Liver (tissue), 9 donors: ENCODE measurements around the gene MALRD1. TPM values are rescaled to one million over a fixed set of nuclear protein-coding genes. Genes with fewer than 3 reads are reported as not detected.

Experiments used
- DNase-seq: peaks from one replicate; pipeline ENCODE4 v3.0.0-alpha.2; 2017; ENCODE audit warnings: low spot score
- H3K27ac ChIP-seq, 2 donors: one replicate each; pipeline ENCODE4 v1.7.0; 2013; ENCODE audit warnings: inconsistent platforms in 2 of 2, low read length in 2 of 2, control low read depth in 1 of 2, low read depth in 1 of 2, mild to moderate bottlenecking in 1 of 2
- H3K27me3 ChIP-seq, 4 donors: one replicate each; pipeline versions ENCODE4 v1.6.1 to v1.7.0; 2013; ENCODE audit warnings: low read length in 3 of 4, inconsistent platforms in 1 of 4, mild to moderate bottlenecking in 1 of 4, moderate library complexity in 1 of 4; ENCODE audit not compliant: control insufficient read depth in 4 of 4, insufficient read depth in 4 of 4
- H3K36me3 ChIP-seq, 4 donors: one replicate each; pipeline versions ENCODE4 v1.6.1 to v1.7.0; 2013; ENCODE audit warnings: low read length in 3 of 4, mild to moderate bottlenecking in 3 of 4, low read depth in 1 of 4, moderate library complexity in 1 of 4; ENCODE audit not compliant: control insufficient read depth in 4 of 4, insufficient read depth in 3 of 4
- H3K4me1 ChIP-seq, 4 donors: one replicate each; pipeline versions ENCODE4 v1.6.1 to v1.7.0; 2013; ENCODE audit warnings: low read length in 3 of 4, mild to moderate bottlenecking in 3 of 4, moderate library complexity in 1 of 4; ENCODE audit not compliant: control insufficient read depth in 4 of 4, insufficient read depth in 4 of 4
- H3K4me3 ChIP-seq, 3 donors: one replicate each; pipeline versions ENCODE4 v1.6.1 to v1.7.0; 2013; ENCODE audit warnings: low read length in 3 of 3, control low read depth in 1 of 3, low read depth in 1 of 3, mild to moderate bottlenecking in 1 of 3
- H3K9ac ChIP-seq, 2 donors: one replicate each; pipeline ENCODE4 v1.7.0; 2013; ENCODE audit warnings: low read length in 2 of 2, mild to moderate bottlenecking in 2 of 2, moderate library complexity in 2 of 2, control low read depth in 1 of 2, low read depth in 1 of 2
- H3K9me3 ChIP-seq, 4 donors: one replicate each; pipeline versions ENCODE4 v1.6.1 to v1.7.0; 2013; ENCODE audit warnings: low read length in 3 of 4; ENCODE audit not compliant: control insufficient read depth in 4 of 4
- ATF3 ChIP-seq: IDR thresholded peaks from 2 replicates; pipeline ENCODE4 v1.6.1; 2016; ENCODE audit warnings: antibody characterized with exemption
- CTCF ChIP-seq: fragments of 150-350 bp; IDR thresholded peaks from 2 replicates; pipeline ENCODE4 v1.5.1; 2017; ENCODE audit warnings: improper control_type of control experiment, low read depth, low read length; ENCODE audit not compliant: missing input control
- EGR1 ChIP-seq, 2 donors: IDR thresholded peaks; 2 replicates each; pipeline ENCODE4 v1.6.1; 2016 to 2018; ENCODE audit warnings: antibody characterized with exemption in 2 of 2, low read depth in 2 of 2
- FOXA1 ChIP-seq: IDR thresholded peaks from 2 replicates; pipeline ENCODE4 v1.6.1; 2016; ENCODE audit warnings: antibody characterized with exemption
- FOXA2 ChIP-seq: IDR thresholded peaks from 2 replicates; pipeline ENCODE4 v1.6.1; 2016; ENCODE audit warnings: antibody characterized with exemption
- GABPA ChIP-seq, 2 donors: IDR thresholded peaks in 1 of 2; conservative IDR thresholded peaks in 1 of 2; 2 replicates each; pipeline ENCODE4 v1.6.1; 2016; ENCODE audit warnings: antibody characterized with exemption in 2 of 2, mild to moderate bottlenecking in 1 of 2, moderate library complexity in 1 of 2
- HNF4A ChIP-seq, 2 donors: conservative IDR thresholded peaks; 2 replicates each; pipeline ENCODE4 v1.6.1; 2016; ENCODE audit warnings: antibody characterized with exemption in 2 of 2, mild to moderate bottlenecking in 2 of 2
- HNF4G ChIP-seq: IDR thresholded peaks from 2 replicates; pipeline ENCODE4 v1.6.1; 2016; ENCODE audit warnings: antibody characterized with exemption
- JUND ChIP-seq, 2 donors: IDR thresholded peaks; 2 replicates each; pipeline ENCODE4 v1.6.1; 2016; ENCODE audit warnings: antibody characterized with exemption in 2 of 2
- MAX ChIP-seq: IDR thresholded peaks from 2 replicates; pipeline ENCODE4 v1.6.1; 2016; ENCODE audit warnings: antibody characterized with exemption
- NR2F2 ChIP-seq: IDR thresholded peaks from 2 replicates; pipeline ENCODE4 v1.6.1; 2016; ENCODE audit warnings: antibody characterized with exemption
- RAD21 ChIP-seq, 2 donors: IDR thresholded peaks; 2 replicates each; pipeline ENCODE4 v1.6.1; 2016; ENCODE audit warnings: antibody characterized with exemption in 2 of 2, mild to moderate bottlenecking in 2 of 2
- REST ChIP-seq: IDR thresholded peaks from 2 replicates; pipeline ENCODE4 v1.6.1; 2016; ENCODE audit warnings: antibody characterized with exemption, mild to moderate bottlenecking
- RXRA ChIP-seq, 2 donors: IDR thresholded peaks; 2 replicates each; pipeline ENCODE4 v1.6.1; 2017 to 2018; ENCODE audit warnings: antibody characterized with exemption in 2 of 2, mild to moderate bottlenecking in 1 of 2
- SP1 ChIP-seq: IDR thresholded peaks from 2 replicates; pipeline ENCODE4 v1.6.1; 2018; ENCODE audit warnings: antibody characterized with exemption, mild to moderate bottlenecking
- TAF1 ChIP-seq: conservative IDR thresholded peaks from 2 replicates; pipeline ENCODE4 v1.6.1; 2016; ENCODE audit warnings: antibody characterized with exemption, mild to moderate bottlenecking
- YY1 ChIP-seq: IDR thresholded peaks from 2 replicates; pipeline ENCODE4 v1.6.1; 2016; ENCODE audit warnings: antibody characterized with exemption, mild to moderate bottlenecking
- WGBS: extraction: QIAGEN DNeasy Blood & Tissue Kit; methylation state at CpG from one replicate; pipeline ENCODE4 v1.1.7; 2013; 5-methylcytosine and 5-hydroxymethylcytosine counted together
- polyA plus RNA-seq, 2 donors: library from polyadenylated mRNA; stranded (reverse) in 1 of 2; unstranded in 1 of 2; fragments of 200-250 nt in 1 of 2; fragments of >200 nt in 1 of 2; fragmentation: Nextera tagmentation in 1 of 2; extraction: Ambion mirVana in 1 of 2; gene quantifications; one replicate each; pipeline versions ENCODE4 v1.2.1 to v1.2.3, GENCODE V29; 2013 to 2015
- total RNA-seq, 2 donors: library from RNA; depleted of rRNA; stranded (reverse); fragments of >200 nt; gene quantifications; one replicate each; pipeline ENCODE4 v1.2.3, GENCODE V29; 2014
- donor health status: healthy.
- donor health status: healthy.
- donor health status: healthy.
- donor health status: healthy.
- donor health status: healthy.

The MALRD1 gene
- total and polyA plus RNA-seq, 4 donors: 0.37 to 0.59 TPM; not detected in 2

GRCh38 chr10:19169041-19169440 lies 120.4 kb downstream of the MALRD1 start:
- no peak for DNase-seq
- 71% methylated on average over 2 of the region's 2 CpGs for WGBS
- H3K9me3 ChIP-seq: no peaks in the 10 kb centered on the region
- TF ChIP-seq HNF4G: no peak
- TF ChIP-seq HNF4A (conservative IDR thresholded peaks at IDR 0.05): no peak
- TF ChIP-seq NR2F2: no peak
- no peak for TF ChIP-seq GABPA (IDR thresholded peaks at IDR 0.05 in 1 of 2, conservative IDR thresholded peaks at IDR 0.05 in 1 of 2)
- TF ChIP-seq EGR1 (IDR thresholded peaks at IDR 0.05; ENCODE audit: low read depth in 2 of 2): no peak
- TF ChIP-seq FOXA2: no peak
- TF ChIP-seq REST: no peak
- no peak for TF ChIP-seq CTCF
- no peak for TF ChIP-seq FOXA1
- no peak for TF ChIP-seq RXRA (IDR thresholded peaks at IDR 0.05)
- TF ChIP-seq YY1: no peak
- no peaks in the 10 kb centered on the region for H3K4me1 ChIP-seq
- H3K27me3 ChIP-seq: no peaks in the 10 kb centered on the region
- H3K36me3 ChIP-seq: no peaks in the 10 kb centered on the region
- H3K27ac ChIP-seq: no peak overlapping the region
- H3K4me3 ChIP-seq: no peak overlapping the region
- H3K9ac ChIP-seq: no peak overlapping the region

GRCh38 chr10:19169684-19170083 lies 121.1 kb downstream of the MALRD1 start:
- Histone ChIP-seq H3K36me3 (no peaks in the 10 kb centered on the region), H3K4me3 (no peak overlapping the region), H3K9ac (no peak overlapping the region), H3K27me3 (no peaks in the 10 kb centered on the region), H3K27ac (no peak overlapping the region), H3K9me3 (no peaks in the 10 kb centered on the region), H3K4me1 (no peaks in the 10 kb centered on the region)
- TF ChIP-seq NR2F2: no peak
- no peak for TF ChIP-seq RAD21 (IDR thresholded peaks at IDR 0.05)
- TF ChIP-seq FOXA1: no peak
- no peak for TF ChIP-seq CTCF
- no peak for TF ChIP-seq YY1
- no peak for TF ChIP-seq HNF4G
- no peak for TF ChIP-seq SP1
- TF ChIP-seq GABPA (IDR thresholded peaks at IDR 0.05 in 1 of 2, conservative IDR thresholded peaks at IDR 0.05 in 1 of 2): no peak
- no peak for TF ChIP-seq RXRA (IDR thresholded peaks at IDR 0.05)
- TF ChIP-seq HNF4A (conservative IDR thresholded peaks at IDR 0.05): no peak
- no peak for TF ChIP-seq EGR1 (IDR thresholded peaks at IDR 0.05; ENCODE audit: low read depth in 2 of 2)
- no peak for TF ChIP-seq ATF3
- TF ChIP-seq JUND (IDR thresholded peaks at IDR 0.05): no peak
- no peak for TF ChIP-seq FOXA2
- no peak for TF ChIP-seq MAX
- TF ChIP-seq TAF1: no peak
- WGBS: 51% methylated on average over 2 of the region's 2 CpGs
- no peak for DNase-seq
